Measurements from ENCODE around the gene TSPAN16. TPM values are rescaled to one million over a fixed set of nuclear protein-coding genes. Genes with fewer than 3 reads are reported as not detected.

The TSPAN16 gene
- total RNA-seq, 1 experiment from 2014 or later = not detected

DNA sequence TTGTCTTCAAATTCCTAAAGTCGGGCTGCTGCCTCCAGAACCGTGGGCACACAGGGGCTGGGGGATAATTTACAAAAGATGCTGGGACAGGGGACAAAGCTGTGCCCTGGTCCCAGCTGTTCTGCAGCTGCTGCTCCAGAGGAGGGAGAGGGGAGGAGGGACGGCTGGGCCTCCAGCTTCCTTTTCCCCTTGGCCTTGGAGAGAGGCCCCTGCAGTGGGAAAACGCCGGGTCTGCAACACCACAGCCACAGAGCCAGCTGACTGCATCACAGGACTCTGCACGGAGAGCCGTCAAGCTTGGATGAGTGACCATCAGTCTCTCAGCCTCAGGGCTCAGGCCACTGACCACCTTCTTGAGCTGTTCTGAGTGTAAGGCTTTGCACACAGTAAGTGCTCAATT lies 39.8 kb upstream of the TSPAN16 start (continued):
- TF ChIP-seq, protein P1, sequence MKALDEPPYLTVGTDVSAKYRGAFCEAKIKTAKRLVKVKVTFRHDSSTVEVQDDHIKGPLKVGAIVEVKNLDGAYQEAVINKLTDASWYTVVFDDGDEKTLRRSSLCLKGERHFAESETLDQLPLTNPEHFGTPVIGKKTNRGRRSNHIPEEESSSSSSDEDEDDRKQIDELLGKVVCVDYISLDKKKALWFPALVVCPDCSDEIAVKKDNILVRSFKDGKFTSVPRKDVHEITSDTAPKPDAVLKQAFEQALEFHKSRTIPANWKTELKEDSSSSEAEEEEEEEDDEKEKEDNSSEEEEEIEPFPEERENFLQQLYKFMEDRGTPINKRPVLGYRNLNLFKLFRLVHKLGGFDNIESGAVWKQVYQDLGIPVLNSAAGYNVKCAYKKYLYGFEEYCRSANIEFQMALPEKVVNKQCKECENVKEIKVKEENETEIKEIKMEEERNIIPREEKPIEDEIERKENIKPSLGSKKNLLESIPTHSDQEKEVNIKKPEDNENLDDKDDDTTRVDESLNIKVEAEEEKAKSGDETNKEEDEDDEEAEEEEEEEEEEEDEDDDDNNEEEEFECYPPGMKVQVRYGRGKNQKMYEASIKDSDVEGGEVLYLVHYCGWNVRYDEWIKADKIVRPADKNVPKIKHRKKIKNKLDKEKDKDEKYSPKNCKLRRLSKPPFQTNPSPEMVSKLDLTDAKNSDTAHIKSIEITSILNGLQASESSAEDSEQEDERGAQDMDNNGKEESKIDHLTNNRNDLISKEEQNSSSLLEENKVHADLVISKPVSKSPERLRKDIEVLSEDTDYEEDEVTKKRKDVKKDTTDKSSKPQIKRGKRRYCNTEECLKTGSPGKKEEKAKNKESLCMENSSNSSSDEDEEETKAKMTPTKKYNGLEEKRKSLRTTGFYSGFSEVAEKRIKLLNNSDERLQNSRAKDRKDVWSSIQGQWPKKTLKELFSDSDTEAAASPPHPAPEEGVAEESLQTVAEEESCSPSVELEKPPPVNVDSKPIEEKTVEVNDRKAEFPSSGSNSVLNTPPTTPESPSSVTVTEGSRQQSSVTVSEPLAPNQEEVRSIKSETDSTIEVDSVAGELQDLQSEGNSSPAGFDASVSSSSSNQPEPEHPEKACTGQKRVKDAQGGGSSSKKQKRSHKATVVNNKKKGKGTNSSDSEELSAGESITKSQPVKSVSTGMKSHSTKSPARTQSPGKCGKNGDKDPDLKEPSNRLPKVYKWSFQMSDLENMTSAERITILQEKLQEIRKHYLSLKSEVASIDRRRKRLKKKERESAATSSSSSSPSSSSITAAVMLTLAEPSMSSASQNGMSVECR (CRISPR knock-in tag; IDR thresholded peaks at IDR 0.05; ENCODE audit: borderline replicate concordance) = no peak

DNA sequence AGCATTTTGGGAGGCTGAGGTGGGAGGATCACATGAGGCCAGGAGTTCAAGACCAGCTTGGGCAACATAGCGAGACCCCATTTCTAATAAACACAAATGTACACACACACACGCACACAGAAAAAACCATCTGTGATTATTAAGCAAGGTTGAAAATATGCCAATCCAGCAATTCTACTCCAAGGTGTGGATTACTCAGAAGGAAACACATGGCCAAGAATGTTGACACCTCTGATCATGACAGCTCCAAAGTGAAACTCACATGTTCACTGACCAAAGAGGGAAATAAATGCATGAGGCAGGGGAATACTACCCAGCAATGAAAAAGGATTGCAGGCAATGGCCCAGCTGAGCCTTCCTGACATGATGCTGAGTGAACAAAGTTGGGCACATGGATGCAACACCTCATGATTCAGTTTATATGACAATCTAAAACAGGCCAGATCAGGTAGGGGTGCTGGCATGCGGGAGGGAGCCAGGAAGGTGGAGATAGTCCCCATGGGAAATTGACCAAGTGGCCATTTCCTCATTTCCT lies 38.0 kb upstream of the TSPAN16 start:
- Mint-ChIP-seq H3K27ac (no peak overlapping the region), H3K27me3 (ENCODE audit: low read depth) (no peaks in the 10 kb centered on the region), H3K4me1 (peaks cover 8% of the 10 kb centered on the region), H3K36me3 (no peaks in the 10 kb centered on the region), H3K9me3 (no peaks in the 10 kb centered on the region), H3K4me3 (no peak overlapping the region)
- DNase-seq (ENCODE audit: low spot score) = no peak
- ChIA-PET POLR2A (no interaction called here), CTCF (no interaction called here)
- no peak for ATAC-seq
- no peak for TF ChIP-seq SOX15 (CRISPR knock-in tag; IDR thresholded peaks at IDR 0.05)
- 0 out of 2 replicates have a peak, but pooled peaks have one; percentile 43 for TF ChIP-seq GTF2I (CRISPR knock-in tag; conservative IDR thresholded peaks at IDR 0.05)
- TF ChIP-seq, protein P2, sequence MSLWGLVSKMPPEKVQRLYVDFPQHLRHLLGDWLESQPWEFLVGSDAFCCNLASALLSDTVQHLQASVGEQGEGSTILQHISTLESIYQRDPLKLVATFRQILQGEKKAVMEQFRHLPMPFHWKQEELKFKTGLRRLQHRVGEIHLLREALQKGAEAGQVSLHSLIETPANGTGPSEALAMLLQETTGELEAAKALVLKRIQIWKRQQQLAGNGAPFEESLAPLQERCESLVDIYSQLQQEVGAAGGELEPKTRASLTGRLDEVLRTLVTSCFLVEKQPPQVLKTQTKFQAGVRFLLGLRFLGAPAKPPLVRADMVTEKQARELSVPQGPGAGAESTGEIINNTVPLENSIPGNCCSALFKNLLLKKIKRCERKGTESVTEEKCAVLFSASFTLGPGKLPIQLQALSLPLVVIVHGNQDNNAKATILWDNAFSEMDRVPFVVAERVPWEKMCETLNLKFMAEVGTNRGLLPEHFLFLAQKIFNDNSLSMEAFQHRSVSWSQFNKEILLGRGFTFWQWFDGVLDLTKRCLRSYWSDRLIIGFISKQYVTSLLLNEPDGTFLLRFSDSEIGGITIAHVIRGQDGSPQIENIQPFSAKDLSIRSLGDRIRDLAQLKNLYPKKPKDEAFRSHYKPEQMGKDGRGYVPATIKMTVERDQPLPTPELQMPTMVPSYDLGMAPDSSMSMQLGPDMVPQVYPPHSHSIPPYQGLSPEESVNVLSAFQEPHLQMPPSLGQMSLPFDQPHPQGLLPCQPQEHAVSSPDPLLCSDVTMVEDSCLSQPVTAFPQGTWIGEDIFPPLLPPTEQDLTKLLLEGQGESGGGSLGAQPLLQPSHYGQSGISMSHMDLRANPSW (CRISPR knock-in tag; conservative IDR thresholded peaks at IDR 0.05; ENCODE audit: low read depth) = no peak

DNA sequence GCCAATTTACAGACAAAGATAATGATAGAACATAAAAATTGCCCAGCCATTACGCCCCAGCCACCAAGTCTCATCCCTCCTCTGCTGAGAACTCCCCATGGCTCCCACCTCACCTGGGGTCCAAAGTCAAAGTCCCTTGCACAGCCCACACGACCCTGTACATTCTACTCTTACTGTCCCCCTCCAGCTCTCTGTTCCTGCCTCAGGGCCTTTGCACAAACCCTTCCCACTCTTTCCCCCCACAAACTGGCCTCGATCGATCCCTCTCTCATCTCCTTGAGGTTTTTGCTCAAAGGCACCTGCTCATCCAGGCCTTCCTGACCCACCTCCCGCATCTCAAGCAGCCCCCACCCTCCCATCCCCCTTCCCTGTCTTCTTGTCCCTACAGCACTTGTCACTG lies 35.0 kb upstream of the TSPAN16 start:
- POLR2A ChIA-PET = no interaction called here
- ATAC-seq = no peak
- TF ChIP-seq GTF2I (CRISPR knock-in tag; conservative IDR thresholded peaks at IDR 0.05) = peak; percentile 76
- TF ChIP-seq, protein P3, sequence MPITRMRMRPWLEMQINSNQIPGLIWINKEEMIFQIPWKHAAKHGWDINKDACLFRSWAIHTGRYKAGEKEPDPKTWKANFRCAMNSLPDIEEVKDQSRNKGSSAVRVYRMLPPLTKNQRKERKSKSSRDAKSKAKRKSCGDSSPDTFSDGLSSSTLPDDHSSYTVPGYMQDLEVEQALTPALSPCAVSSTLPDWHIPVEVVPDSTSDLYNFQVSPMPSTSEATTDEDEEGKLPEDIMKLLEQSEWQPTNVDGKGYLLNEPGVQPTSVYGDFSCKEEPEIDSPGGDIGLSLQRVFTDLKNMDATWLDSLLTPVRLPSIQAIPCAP (CRISPR knock-in tag; IDR thresholded peaks at IDR 0.05) = no peak
- Mint-ChIP-seq H3K27me3 (ENCODE audit: low read depth) (no peaks in the 10 kb centered on the region; the same call in 1 of the 2 replicates), H3K27ac (peak overlapping the region; percentile 63; the same call in 1 of the 2 replicates), H3K4me1 (peaks cover 20% of the 10 kb centered on the region), H3K36me3 (no peaks in the 10 kb centered on the region), H3K9me3 (no peaks in the 10 kb centered on the region), H3K4me3 (peak overlapping the region; percentile 64)
- CTCF ChIA-PET = interaction anchor here (0.8 to 1.3 kb wide), 3 partner anchors 17 to 100 kb away, joined by 3 to 12 read pairs (median 3); no protein-coding TSS in a partner anchor
- no peak for DNase-seq (ENCODE audit: low spot score)

DNA sequence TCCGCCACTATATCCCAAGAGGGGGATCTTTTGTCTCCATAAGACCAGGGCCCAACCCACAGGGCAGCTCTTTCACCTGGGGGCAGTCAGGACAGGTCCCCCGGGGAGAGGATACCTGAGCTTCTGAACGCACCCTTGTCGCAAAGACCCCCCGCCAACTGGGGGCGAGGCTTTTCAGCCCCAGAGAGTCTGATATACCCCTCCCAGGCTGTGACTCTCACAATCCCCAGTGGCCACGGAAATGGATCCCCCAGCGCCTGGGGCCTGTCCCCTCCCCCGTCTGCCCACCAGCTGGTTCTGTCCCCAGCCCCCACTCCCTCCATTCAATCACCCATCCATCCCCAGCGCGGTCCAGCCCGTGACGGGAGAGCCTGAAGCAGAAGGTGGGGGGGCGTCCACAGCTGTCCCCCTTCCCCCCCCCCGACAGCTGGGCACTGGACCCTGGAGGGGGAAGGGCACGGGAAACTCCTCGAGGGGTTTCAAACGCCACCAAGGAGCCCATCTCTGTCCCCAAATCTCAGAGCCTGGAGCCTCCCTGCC lies 34.5 kb upstream of the TSPAN16 start:
- CTCF ChIA-PET = interaction anchor here (0.7 to 1.7 kb wide), 9 partner anchors 9 to 100 kb away, joined by 3 to 12 read pairs (median 3); no protein-coding TSS in a partner anchor
- ATAC-seq = peak; percentile 4; the same call in 1 of the 2 replicates

More for the DNA sequence above, 34.5 kb upstream of the TSPAN16 start:
- H3K4me1 Mint-ChIP-seq = peaks cover 18% of the 10 kb centered on the region
- TF ChIP-seq GTF2I (CRISPR knock-in tag; conservative IDR thresholded peaks at IDR 0.05) (no peak), ZNF263 (CRISPR knock-in tag; IDR thresholded peaks at IDR 0.05; ENCODE audit: low read depth) (no peak), NR1H2 (CRISPR knock-in tag; IDR thresholded peaks at IDR 0.05) (no peak), ZNF121 (CRISPR knock-in tag; IDR thresholded peaks at IDR 0.05) (no peak), FOXP1 (CRISPR knock-in tag; IDR thresholded peaks at IDR 0.05; ENCODE audit: borderline replicate concordance) (no peak), ZNF232 (CRISPR knock-in tag; IDR thresholded peaks at IDR 0.05) (no peak), ZBTB21 (CRISPR knock-in tag; IDR thresholded peaks at IDR 0.05; ENCODE audit: borderline replicate concordance) (no peak), GRHL2 (CRISPR knock-in tag; IDR thresholded peaks at IDR 0.05; ENCODE audit: insufficient replicate concordance, severe bottlenecking) (no peak), ESRRA (CRISPR knock-in tag; IDR thresholded peaks at IDR 0.05; ENCODE audit: borderline replicate concordance) (no peak), MYBL2 (CRISPR knock-in tag; IDR thresholded peaks at IDR 0.05) (no peak), IRF2 (CRISPR knock-in tag; IDR thresholded peaks at IDR 0.05; ENCODE audit: borderline replicate concordance, low read depth) (no peak), ELF4 (CRISPR knock-in tag; IDR thresholded peaks at IDR 0.05; ENCODE audit: low read depth) (no peak), FOXJ3 (CRISPR knock-in tag; IDR thresholded peaks at IDR 0.05; ENCODE audit: borderline replicate concordance) (no peak)
- H3K4me3 Mint-ChIP-seq = peak overlapping the region; percentile 64
- no peaks in the 10 kb centered on the region for H3K36me3 Mint-ChIP-seq
- POLR2A ChIA-PET = no interaction called here
- no peaks in the 10 kb centered on the region for H3K9me3 Mint-ChIP-seq
- H3K27me3 Mint-ChIP-seq (ENCODE audit: low read depth) = no peaks in the 10 kb centered on the region; the same call in 1 of the 2 replicates
- no peak overlapping the region for H3K27ac Mint-ChIP-seq
- peak; percentile 40 for DNase-seq (ENCODE audit: low spot score)

Measured in WTC11 (cell line).